GM18861 (cell line): ENCODE measurements around the gene RPL9.
"Not testable (repeated sequence)": the region's sequence is repeated elsewhere in the genome, so short reads cannot be mapped to it uniquely, and the experiment has no call there.

Experiments used
- ATAC-seq: cut with Tn5 transposase; IDR thresholded peaks from one replicate; pipeline ENCODE4 v1.9.1; 2021; ENCODE audit not compliant: unreplicated experiment

Gene RPL9

DNA sequence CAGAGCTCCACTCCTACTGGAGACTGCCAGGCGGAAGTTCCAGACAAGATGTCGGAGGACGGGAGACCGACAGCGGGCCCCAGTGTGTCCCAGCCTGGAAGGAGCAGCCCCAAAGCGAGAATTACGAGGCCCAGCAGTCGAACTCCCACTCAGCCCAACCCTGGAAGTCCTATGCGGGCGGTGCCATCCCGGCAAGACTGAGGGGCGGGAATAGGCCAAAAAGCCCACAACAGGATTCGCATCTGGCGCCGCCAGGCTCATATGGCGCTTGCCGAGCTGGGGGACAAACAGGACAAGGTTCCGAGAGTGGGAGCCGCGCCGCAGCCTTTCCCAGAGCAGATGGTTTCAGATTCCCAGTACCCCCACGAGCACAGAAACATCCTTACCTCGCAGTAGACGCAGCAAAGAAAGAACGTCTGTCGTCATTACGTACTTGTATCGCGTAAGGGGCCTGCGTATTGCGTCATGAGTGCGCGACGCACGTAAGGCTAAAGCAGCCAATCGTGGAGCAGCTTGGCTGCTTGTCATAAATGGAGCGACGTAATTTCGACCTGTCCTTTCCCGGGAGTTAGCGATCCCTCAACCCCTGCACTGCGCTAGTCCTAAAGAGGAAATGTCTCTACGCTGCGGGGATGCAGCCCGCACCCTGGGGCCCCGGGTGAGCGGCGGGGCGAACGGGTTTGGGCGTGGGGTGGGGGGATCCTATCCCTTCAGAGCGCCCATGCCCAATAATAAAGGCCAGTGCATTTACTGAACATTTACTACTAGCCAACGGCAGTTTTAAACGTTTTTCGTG lies at the start of gene RPL9, which contains the start of gene LIAS:
Gene RPL9 (minus strand): TSS at position 418 of the 796 bp plus-strand sequence. CDS start 483 bp downstream, outside the sequence.
Gene LIAS (plus strand): TSS at position 552 of the 796 bp plus-strand sequence. CDS start 62 bp downstream, at position 614.
- ATAC-seq: peak; percentile 81

DNA sequence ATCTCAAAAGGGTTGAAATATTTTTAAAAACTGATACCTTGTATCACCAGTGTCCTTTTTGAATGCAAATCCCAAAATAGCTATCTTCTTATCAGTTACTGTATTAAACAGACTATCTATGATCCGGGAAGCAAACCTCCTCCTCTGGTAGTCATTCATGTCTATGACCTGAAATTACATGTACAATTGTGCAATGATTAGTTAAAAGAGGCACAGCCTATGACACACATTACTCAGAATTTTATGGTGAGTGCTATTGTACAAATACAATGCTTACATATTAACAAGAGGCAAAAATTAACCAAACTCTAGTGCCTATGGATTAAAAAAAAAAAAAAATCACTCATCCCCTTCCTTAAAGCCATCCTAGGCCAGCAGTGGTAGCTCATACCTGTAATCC lies 46.9 kb upstream of the RPL9 start:
- no peak for ATAC-seq

- no peak for ATAC-seq
These were observed 45.8 kb upstream of the RPL9 start for GRCh38 chr4:39504538-39504937.

DNA sequence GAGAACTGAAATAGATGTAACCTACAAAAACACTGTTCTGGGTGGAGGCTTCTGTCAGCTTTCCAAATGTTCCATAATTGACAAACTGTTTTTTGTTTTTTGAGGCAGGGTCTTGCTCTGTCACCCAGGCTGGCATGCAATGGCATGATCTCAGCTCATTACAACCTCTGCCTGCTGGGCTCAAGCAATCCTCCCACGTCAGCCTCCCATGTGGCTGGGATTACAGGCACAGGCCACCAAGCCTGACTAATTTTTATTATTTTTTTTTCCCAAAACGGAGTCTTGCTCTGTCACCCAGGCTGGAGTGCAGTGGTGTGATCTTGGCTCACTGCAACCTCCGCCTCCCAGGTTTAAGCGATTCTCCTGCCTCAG lies 43.9 kb upstream of the RPL9 start:
- not testable (repeated sequence) for ATAC-seq

DNA sequence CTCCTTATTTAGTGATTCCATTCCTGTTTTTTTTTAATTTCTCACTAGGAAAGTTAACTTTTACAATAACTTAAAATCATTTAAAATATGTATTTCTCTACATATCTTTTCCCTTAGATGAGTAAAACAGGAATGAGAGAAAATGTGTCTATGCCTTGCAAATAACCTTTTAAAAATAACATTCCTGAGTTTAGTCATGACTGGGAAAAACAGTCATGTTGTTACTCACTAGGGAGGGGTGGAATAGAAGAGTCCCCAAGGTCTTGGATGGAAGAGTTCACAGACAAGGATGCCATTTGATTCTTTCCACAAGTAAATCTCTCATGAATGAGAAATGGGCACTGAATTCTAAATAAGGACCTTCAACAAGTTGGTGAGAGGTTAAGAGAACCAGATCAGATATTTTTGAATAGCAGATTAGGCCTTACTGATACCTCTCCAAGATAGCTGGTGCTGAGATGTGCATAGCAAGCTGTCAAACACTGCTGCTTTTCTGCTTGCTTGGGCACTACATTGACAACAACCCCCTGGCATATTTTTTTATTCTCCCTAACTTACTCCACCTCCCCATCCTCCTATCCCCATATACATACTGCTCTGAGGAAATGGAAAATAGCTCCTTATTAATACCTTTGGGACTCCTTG lies 43.4 kb upstream of the RPL9 start:
- ATAC-seq: no peak

- no peak for ATAC-seq
These were observed 40.0 kb upstream of the RPL9 start for GRCh38 chr4:39498727-39499020.

DNA sequence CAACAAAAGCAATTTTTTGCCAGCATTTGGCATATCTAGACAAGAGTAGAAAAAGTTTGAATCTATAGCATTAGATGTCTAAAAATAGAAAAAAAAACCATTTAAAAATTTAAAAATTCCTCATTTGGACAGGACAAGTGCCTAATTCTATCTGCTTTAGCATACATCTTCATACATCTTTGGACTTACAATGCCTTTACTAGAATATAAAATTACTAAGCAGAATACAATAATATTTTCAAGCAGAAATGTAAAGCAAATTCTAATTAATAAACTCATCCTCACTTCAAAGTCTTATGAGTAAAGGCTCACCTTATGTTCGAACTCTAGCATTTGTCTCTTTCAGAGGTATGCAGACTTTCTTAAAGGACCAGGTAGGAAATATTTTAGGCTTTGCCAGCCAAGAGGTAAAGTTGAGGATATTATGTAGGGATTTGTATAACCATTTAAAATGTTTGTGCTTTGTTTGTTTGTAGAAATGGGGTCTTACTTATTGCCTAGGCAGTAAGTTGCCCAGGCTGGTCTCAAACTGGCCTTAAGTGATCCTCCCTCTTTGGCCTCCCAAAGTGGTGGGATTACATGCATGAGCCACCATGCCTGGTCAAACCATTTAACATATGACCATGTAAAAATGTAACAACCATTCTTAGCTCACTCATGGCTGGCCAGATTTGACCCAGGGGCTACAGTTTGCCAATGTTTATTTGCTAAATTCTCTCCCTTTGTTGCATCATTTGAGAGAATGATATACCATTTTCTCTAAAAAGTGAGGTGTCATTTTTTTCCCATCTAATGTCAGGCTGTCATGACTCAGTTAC lies 39.4 kb upstream of the RPL9 start:
- ATAC-seq: no peak

DNA sequence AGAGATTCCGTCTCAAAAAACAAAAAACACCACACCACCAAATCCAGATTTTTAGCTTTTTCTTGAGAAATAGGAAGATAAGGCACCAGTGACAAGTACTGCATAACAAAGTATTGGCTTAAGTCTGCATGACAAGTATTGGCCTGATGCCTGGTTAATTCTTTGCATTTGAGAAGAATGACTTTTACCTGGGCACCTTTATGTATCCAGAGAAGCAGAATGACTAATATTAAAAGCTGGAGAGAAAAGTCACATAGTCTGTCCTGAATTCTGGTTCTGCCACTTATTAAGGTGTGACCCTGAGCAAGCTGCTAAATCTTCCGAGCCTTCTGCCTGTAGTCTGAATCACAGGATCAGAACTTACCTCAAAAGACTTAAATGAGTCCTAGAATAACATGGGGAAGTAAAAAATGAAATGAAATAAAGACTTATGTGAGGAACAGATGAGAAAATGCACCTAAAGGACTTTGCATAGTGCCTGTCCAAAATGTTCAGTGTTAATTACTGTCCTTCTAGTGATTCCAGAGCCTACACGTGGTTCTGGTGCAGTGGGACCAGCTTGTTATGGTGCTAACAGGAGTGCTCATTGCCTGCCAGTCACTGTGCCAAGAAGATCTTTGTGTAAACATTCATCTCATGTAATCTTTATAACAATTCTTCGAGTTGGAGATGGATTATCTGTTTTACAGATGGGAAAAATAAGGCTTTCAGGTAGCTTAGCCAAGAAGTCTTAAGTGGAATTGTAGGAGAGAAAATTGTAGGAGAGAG lies 36.9 kb upstream of the RPL9 start:
- ATAC-seq: no peak

- no peak for ATAC-seq
These were observed 35.6 kb upstream of the RPL9 start for GRCh38 chr4:39494354-39494753.

GRCh38 chr4:39490322-39490721 lies 31.6 kb upstream of the RPL9 start:
- no peak for ATAC-seq

DNA sequence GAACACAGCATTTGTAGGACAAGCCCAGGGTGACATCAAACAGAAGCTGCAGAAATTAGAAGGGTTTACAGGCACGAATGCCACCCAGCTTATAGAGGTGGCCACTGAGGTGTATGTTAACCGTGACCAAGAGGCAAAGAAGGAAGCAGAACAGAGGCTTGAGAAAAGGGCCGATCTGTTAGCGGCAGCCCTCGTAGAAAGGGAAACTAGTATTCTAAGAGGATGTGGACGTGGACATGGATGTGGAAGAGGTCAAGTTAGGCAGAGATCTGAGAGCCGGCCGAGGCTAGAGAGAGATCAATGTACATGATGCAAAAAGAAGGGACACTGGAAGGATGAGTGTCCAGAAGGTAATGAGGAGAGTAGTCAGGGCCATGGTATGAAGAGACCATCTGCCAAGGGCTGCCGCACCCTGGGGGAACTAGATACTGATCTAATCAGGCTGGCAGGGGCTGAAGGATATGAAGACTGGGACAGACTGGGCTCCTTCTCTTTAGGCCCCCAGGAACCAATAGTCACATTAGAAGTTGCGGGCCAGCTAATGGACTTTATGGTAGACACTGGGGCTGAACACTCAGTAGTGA lies 27.6 kb upstream of the RPL9 start:
- ATAC-seq: no peak

GRCh38 chr4:39484582-39485272 lies 26.0 kb upstream of the RPL9 start:
- ATAC-seq: no peak

DNA sequence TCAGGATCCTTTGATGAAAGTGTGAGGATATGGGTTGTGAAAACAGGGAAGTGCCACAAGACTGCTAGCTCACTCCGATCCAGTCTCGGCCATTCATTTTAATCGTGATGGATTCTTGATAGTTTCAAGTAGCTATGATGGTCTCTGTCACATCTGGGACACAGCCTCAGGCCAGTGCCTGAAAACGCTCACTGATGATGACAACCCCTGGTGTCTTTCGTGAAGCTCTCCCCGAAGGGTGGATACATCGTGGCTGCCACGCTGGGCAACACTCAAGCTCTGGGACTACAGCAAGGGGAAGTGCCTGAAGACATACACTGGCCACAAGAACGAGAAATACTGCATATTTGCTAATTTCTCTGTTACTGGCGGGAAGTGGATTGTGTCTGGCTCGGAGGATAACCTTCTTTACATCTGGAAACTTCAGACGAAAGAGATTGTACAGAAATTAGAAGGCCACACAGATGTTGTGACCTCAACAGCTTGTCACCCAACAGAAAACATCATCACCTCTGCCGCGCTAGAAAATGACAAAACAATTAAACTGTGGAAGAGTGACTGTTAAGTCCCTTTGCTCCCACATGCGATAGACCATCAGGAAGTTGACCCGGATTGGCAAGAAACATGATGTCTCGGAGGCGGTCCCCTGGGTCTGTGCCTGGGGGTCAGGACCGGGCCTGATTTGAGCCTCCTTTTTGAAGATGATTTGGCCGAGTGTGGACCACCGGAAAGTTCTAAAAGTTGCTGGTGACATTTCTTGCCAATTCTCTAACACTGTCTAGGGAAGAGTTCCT lies 22.4 kb upstream of the RPL9 start:
- no peak for ATAC-seq

- ATAC-seq: no peak
These were observed 21.5 kb upstream of the RPL9 start for GRCh38 chr4:39480251-39480650.

GRCh38 chr4:39476187-39476895 lies 17.6 kb upstream of the RPL9 start:
- no peak for ATAC-seq

DNA sequence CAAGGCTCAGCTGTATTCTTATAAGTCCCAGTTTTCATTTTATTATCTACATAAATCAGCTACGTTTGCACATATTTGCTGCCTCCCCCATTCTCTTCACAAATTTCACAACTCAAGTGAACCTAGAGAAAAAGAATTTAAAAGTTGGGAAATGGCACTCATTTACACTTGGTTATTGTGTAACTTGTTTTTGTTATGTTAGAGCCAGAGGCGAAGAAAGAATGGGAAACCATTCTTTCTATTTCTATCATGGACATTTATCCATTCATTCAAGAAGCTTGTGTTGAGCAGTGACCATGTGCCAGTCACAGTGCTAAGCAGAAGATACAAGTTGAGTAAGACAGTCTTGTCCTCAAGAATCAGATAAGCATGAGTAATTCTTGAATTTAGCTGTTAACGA lies 13.7 kb upstream of the RPL9 start:
- ATAC-seq: no peak

DNA sequence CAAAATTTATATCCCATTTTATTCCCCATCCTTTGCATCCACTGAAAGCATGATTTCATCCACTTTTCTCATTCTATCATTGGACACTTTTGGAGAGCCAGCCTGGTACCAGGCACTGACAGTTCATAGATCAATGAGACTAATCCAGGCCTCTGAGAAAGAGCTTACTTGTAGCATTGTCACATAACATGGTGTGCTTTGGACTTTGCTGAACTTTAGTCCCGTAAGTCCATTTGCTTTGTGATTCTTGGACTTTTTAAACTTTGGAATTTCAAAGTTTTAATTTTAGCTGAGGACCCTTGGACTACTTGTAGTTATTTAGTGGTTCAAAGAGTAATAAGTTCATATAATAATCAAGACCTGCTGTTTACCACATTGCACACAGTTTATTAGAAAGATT lies 11.7 kb upstream of the RPL9 start:
- ATAC-seq: no peak

GRCh38 chr4:39469429-39470077 lies 10.8 kb upstream of the RPL9 start:
- peak; percentile 81 for ATAC-seq
